Measurements from ENCODE around the gene KCNQ1.

DNA sequence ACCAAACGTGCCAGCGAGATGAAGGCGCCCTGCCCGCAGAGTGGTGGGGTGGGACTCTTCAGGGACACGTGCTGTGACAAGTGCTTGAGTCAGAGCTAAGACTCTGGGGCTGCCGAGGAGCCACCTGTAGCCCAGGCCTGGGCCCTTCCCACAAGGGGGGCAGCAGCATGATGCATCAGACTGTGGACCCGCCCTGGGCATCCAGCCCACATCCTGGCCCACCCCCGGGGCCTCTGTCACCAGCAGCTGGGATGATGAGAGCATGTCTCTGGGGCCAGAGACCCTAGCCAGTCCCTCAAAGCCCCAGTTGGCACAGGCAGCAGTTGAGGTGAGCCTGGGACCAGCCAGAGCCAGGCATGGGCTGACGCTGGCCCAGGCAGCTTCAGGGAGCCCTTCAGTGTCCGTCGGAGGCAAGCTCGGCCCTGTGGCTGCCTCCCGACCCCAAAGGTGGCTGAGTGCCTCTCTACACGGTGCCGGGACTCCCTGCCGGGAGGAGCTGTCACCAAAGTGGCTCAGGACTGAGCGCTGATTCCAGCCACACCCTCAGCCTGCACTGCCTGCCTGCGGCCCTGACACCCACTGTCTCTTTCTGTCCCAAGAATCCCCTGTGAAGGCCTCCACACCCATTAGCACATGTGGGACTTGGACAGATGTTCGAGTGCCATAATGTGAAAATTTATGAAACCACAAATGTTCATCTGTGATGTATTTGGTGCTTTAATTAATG lies 399.5 kb downstream of the KCNQ1 start:
- TF ChIP-seq CTCF (IDR thresholded peaks at IDR 0.05) (no peak), EZH2 (IDR thresholded peaks at IDR 0.05; ENCODE audit: borderline replicate concordance, insufficient read depth, low read depth, low read length, poor library complexity, severe bottlenecking) (no peak)

All from B cell (primary cell).